Neural cell (in vitro differentiated cells): ENCODE measurements around the gene NOC4L. TPM values are rescaled to one million over a fixed set of nuclear protein-coding genes. Genes with fewer than 3 reads are reported as not detected.

Experiments used
- H2AFZ ChIP-seq: fragments of 200-600, 300-800 bp; sonication (generic), shearing (Covaris generic); 2 replicates; pipeline ENCODE4 v1.6.0; 2014; ENCODE audit warnings: low read depth, mild to moderate bottlenecking, antibody characterized with exemption, low read length, moderate library complexity
- H3F3A ChIP-seq: fragments of 200-600 bp; shearing (Covaris generic); 2 replicates; pipeline ENCODE4 v1.6.1; 2016; ENCODE audit warnings: mild to moderate bottlenecking, moderate library complexity, mixed read lengths, antibody characterized with exemption, low read length; ENCODE audit not compliant: insufficient read depth, poor library complexity, severe bottlenecking
- H3K27ac ChIP-seq: fragments of 200-600, 300-800 bp; sonication (generic), shearing (Covaris generic); 2 replicates; pipeline ENCODE4 v1.5.1; 2014; ENCODE audit warnings: mild to moderate bottlenecking, low read length, moderate library complexity
- H3K27me3 ChIP-seq: fragments of 300-800, 200-600 bp; sonication (generic), shearing (Covaris generic); 2 replicates; pipeline ENCODE4 v1.6.0; 2014; ENCODE audit warnings: mild to moderate bottlenecking, low read depth, low read length, moderate library complexity; ENCODE audit not compliant: insufficient read depth
- H3K36me3 ChIP-seq: fragments of 300-800, 200-600 bp; sonication (generic), shearing (Covaris generic); 2 replicates; pipeline ENCODE4 v1.5.1; 2014; ENCODE audit warnings: mild to moderate bottlenecking, antibody characterized with exemption, low read length, moderate library complexity; ENCODE audit not compliant: insufficient read depth
- H3K4me2 ChIP-seq: fragments of 300-800, 200-600 bp; sonication (generic), shearing (Covaris generic); 2 replicates; pipeline ENCODE4 v1.6.0; 2014; ENCODE audit warnings: mild to moderate bottlenecking, low read length
- H3K4me3 ChIP-seq: fragments of 300-800, 200-600 bp; sonication (generic), shearing (Covaris generic); 2 replicates; pipeline ENCODE4 v1.5.1; 2014; ENCODE audit warnings: mild to moderate bottlenecking, low read length, moderate library complexity
- H3K79me2 ChIP-seq: fragments of 200-600 bp; shearing (Covaris generic); replicated peaks from 2 replicates; pipeline ENCODE4 v1.6.0; 2014; ENCODE audit warnings: mild to moderate bottlenecking, low read length, moderate library complexity; ENCODE audit not compliant: insufficient read depth
- H3K9ac ChIP-seq: fragments of 300-800, 200-600 bp; sonication (generic), shearing (Covaris generic); 2 replicates; pipeline ENCODE4 v1.6.1; 2016; ENCODE audit warnings: mild to moderate bottlenecking, low read length, mixed read lengths
- H3K9me2 ChIP-seq: fragments of 200-600 bp; shearing (Covaris generic); 2 replicates; pipeline ENCODE4 v1.6.1; 2016; ENCODE audit warnings: mild to moderate bottlenecking, low read length, mixed read lengths; ENCODE audit not compliant: insufficient read depth
- H3K9me3 ChIP-seq: fragments of 200-600, 300-800 bp; sonication (generic), shearing (Covaris generic); 2 replicates; pipeline ENCODE4 v1.6.1; 2016; ENCODE audit warnings: mild to moderate bottlenecking, mixed run types, low read length, moderate library complexity, mixed read lengths
- H4K20me1 ChIP-seq: fragments of 200-600 bp; shearing (Covaris generic); 2 replicates; pipeline ENCODE4 v1.6.1; 2016; ENCODE audit warnings: mild to moderate bottlenecking, mixed run types; ENCODE audit not compliant: insufficient read depth
- CTCF ChIP-seq: fragments of 450-650 bp; IDR thresholded peaks from 2 replicates; pipeline ENCODE4 v1.5.1; 2014; ENCODE audit warnings: antibody characterized with exemption, mild to moderate bottlenecking, moderate library complexity; ENCODE audit not compliant: poor library complexity, severe bottlenecking
- EP300 ChIP-seq: fragments of 450-650 bp; conservative IDR thresholded peaks from 2 replicates; pipeline ENCODE4 v1.6.1; 2014; ENCODE audit warnings: antibody characterized with exemption, mild to moderate bottlenecking, moderate library complexity; ENCODE audit not compliant: poor library complexity, severe bottlenecking
- EZH2 ChIP-seq: fragments of 200-600, 300-800 bp; shearing (Covaris generic), sonication (generic); IDR thresholded peaks from 2 replicates; pipeline ENCODE4 v1.6.1; 2014; ENCODE audit warnings: antibody characterized with exemption, low read length, borderline replicate concordance, mild to moderate bottlenecking; ENCODE audit not compliant: insufficient read depth, poor library complexity, severe bottlenecking
- MXI1 ChIP-seq: fragments of 450-650 bp; conservative IDR thresholded peaks from 2 replicates; pipeline ENCODE4 v1.6.1; 2014; ENCODE audit warnings: antibody characterized with exemption, mild to moderate bottlenecking; ENCODE audit not compliant: poor library complexity, severe bottlenecking
- POLR2AphosphoS5 ChIP-seq: IDR thresholded peaks from 2 replicates; pipeline ENCODE4 v1.6.1; 2012
- RAD21 ChIP-seq: fragments of 450-650 bp; conservative IDR thresholded peaks from 2 replicates; pipeline ENCODE4 v1.6.1; 2014; ENCODE audit warnings: antibody characterized with exemption, mild to moderate bottlenecking, moderate library complexity
- REST ChIP-seq: IDR thresholded peaks from 2 replicates; pipeline ENCODE4 v1.6.1; 2012; ENCODE audit warnings: borderline replicate concordance
- SMC3 ChIP-seq: fragments of 450-650 bp; conservative IDR thresholded peaks from 2 replicates; pipeline ENCODE4 v1.6.1; 2014; ENCODE audit warnings: antibody characterized with exemption, mild to moderate bottlenecking, moderate library complexity; ENCODE audit not compliant: poor library complexity
- TAF1 ChIP-seq: IDR thresholded peaks from 2 replicates; pipeline ENCODE4 v1.6.1; 2012; ENCODE audit warnings: low read depth
- polyA plus RNA-seq: library from polyadenylated mRNA; depleted of rRNA; stranded (reverse); fragments of >200 nt; gene quantifications from 2 replicates; pipeline ENCODE4 v1.2.3, GENCODE V29; 2014

The NOC4L gene
- polyA plus RNA-seq, 1 donor from 2014 or later, result 26.9 TPM

- Histone ChIP-seq H3K9ac (no peak overlapping the region), H3K27ac (no peak overlapping the region), H3K4me3 (no peak overlapping the region)
These were observed 19.0 kb downstream of the NOC4L start for GRCh38 chr12:132163041-132163910.

More at GRCh38 chr12:132163041-132163910, 19.0 kb downstream of the NOC4L start:
- H2AFZ ChIP-seq, result no peak overlapping the region
- no peak overlapping the region for H3K4me2 ChIP-seq
- H3K27me3 ChIP-seq, result no peaks in the 10 kb centered on the region
- H3K36me3 ChIP-seq, result no peaks in the 10 kb centered on the region
- no peak for TF ChIP-seq POLR2AphosphoS5
- TF ChIP-seq EZH2, result no peak
- no peak for TF ChIP-seq SMC3
- no peak for TF ChIP-seq MXI1
- TF ChIP-seq CTCF, result no peak
- TF ChIP-seq REST, result no peak
- TF ChIP-seq TAF1, result no peak
- no peak for TF ChIP-seq RAD21
- no peak for TF ChIP-seq EP300
- H3K9me2 ChIP-seq, result no peaks in the 10 kb centered on the region
- no peaks in the 10 kb centered on the region for H4K20me1 ChIP-seq
- H3K9me3 ChIP-seq, result no peaks in the 10 kb centered on the region
- no peaks in the 10 kb centered on the region for H3F3A ChIP-seq
- H3K79me2 ChIP-seq, result no peaks in the 10 kb centered on the region
